Activated CD8-positive, alpha-beta memory T cell treated with anti-CD3 and anti-CD28 coated beads, Interleukin-2, amount 50 U/mL, for 1 hour (primary cell): ENCODE measurements around the gene SATB2.

ENCODE experiments used
- DNase-seq: peaks from one replicate; pipeline ENCODE4 v3.0.0-alpha.2; 2020; ENCODE audit errors: extremely low read depth

Gene SATB2

GRCh38 chr2:199325881-199326280, 131.9 kb downstream of the SATB2 start:
- no peak for DNase-seq

DNA sequence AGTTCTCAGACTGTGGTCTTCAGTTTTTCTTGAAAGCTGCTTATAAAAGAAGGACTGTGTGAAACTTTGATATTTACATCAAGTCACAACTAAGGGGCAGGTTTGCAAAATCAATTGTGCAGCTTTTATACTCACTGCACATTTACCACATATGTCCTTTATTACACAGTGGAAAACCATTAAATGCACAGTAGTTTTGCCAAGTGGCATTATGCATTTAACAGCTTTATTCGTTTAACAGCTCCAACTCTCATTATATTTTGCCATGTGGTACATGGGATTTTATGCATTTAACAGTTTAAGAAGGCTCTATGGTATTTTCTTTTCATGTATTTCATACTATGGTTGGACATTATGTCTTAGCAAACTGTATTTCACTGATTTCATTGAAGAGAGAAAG, 135.6 kb downstream of the SATB2 start:
- no peak for DNase-seq

DNA sequence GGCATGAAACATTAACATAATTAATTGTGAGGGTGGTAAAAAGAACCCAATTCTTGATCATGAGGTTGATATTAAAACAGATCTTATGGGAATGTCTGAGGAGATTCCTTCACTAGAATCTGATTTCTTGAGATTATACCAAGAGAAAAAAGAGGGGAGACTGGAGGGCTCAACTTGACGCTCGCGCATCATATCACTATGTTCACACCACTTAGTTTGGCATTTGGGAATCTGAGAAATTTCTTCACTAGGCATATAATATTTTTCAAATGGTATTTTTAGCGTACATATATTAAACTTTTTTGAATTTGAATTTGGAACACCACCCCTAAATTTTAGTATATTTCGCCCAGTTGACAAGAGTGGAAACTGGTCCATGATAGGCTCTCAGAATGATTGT, 140.1 kb downstream of the SATB2 start:
- DNase-seq: no peak

DNA sequence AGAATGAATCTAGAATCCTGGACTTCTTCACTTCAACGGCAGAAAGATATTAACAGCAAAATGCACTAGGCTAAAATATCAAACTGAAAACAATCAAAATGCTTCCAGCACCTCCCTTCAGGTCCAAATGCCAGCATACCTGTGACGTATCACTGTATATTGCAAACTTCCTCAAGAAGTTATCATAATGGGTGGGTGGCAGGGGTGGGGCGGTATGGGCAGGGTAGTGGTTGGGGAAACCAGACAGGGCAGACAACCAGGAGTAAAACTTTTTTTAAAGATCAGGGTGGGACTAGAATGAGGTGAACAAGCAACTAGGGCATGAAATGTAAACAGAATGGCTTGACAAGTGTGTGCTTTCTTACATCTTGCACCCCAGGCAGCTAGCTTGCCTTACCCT, 140.9 kb downstream of the SATB2 start:
- DNase-seq: no peak

GRCh38 chr2:199315299-199316179, 142.2 kb downstream of the SATB2 start:
- DNase-seq: no peak

DNA sequence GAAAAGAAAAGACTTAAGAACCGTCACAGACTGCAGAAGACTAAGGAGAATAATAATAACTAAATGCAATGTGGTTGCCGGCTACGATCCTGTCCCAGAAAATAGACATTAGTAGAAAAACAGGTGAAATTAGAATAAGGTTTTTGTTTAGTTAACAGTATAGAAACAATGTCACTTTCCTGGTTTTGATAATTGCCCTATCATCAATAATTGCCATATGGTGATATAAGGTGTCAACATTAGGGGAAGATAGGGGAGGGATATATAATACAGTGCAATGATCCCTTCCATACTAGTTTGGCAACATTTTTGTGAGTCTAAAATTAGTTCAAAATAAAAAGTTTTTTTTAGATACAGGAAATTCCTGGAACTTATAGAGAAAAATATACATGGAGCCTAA, 144.8 kb downstream of the SATB2 start:
- DNase-seq: no peak

- no peak for DNase-seq
Measured at GRCh38 chr2:199310771-199311585, 146.8 kb downstream of the SATB2 start.

- DNase-seq: no peak
Measured at GRCh38 chr2:199309973-199310372, 147.8 kb downstream of the SATB2 start.

DNA sequence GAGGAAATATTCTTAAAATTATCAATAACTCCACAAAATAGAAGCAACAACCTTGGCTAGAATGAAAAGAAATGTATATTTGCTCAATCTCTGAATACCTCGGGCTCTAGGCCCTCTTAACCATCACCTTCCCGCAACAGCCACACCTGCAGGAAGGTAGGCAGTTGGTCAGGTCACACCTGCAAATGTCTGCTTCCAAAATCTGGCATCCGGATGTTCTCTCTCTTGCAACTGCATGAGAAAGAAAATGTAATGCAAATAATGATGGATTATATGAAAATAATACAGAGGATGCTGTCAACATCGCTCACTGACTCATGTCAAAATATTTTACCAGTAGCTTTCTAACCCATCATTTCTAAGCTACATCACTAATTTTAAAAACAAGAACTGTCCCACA, 148.3 kb downstream of the SATB2 start:
- DNase-seq: no peak

GRCh38 chr2:199308567-199308966, 149.2 kb downstream of the SATB2 start:
- no peak for DNase-seq

- DNase-seq: no peak
Measured at GRCh38 chr2:199307461-199307860, 150.3 kb downstream of the SATB2 start.

- no peak for DNase-seq
Measured at GRCh38 chr2:199306116-199306515, 151.6 kb downstream of the SATB2 start.

DNA sequence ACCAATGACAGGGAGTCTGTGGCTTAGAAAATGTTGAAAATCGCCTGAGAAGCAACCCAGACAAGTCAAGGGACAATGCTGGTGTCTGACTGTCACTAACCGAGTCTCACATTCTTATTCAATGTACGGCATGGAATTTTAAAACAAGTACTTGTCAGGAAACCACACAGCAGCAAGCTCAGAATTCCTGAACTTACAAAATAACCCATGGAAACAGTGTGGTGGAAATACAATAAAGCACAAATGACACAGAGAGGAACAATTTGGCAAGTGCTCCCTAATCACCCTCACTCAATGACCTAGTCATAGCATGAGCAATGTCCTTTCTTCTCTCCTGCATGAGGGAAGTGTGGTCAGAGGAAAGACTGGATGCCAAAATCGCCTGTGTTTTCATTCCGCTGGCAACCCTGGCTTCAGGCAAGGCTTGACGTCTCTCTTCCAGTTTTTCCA, 154.0 kb downstream of the SATB2 start:
- DNase-seq: no peak

GRCh38 chr2:199302851-199303250, 154.9 kb downstream of the SATB2 start:
- no peak for DNase-seq

GRCh38 chr2:199288424-199288823, 169.3 kb downstream of the SATB2 start:
- no peak for DNase-seq

DNA sequence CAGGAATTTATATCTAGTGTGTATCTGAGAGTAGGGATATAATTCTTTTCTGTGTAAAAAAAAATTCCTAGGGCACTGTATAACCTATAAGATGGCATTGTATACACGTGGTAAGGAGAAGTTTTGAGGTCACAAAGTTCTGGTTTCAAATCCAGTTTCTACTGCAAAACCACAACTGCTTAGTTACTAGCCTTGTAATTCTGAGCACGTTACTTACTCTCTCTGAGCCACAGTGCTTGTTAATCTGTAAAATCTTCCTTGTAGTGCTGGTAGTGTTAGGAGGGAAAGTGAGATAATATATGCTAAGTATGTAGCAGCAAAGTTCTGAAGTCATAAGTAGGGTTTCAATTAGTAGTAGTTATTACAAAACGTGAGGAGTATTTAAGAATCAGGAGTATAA, 175.4 kb downstream of the SATB2 start:
- DNase-seq: no peak

- DNase-seq: no peak
Measured at GRCh38 chr2:199279146-199279545, 178.6 kb downstream of the SATB2 start.

DNA sequence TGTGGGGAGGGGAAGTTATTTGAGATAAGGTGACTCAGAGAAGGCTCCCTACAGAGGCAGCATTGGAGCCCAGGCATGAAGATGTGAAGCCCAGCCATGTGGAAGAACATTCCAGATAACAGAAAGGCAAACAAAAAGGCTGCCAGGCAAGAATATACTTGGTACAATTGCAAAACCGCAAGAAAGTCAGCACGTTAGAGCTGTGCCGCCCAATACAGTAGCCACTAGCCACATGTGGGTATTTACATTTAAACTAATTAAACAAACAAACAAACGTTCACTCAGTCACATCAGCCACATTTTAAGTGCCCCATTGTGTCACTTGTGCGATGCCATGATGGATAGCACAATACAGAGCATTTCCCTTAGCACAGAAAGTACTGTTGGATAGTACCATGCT, 179.6 kb downstream of the SATB2 start:
- no peak for DNase-seq

- no peak for DNase-seq
Measured at GRCh38 chr2:199273042-199273511, 184.7 kb downstream of the SATB2 start.

DNA sequence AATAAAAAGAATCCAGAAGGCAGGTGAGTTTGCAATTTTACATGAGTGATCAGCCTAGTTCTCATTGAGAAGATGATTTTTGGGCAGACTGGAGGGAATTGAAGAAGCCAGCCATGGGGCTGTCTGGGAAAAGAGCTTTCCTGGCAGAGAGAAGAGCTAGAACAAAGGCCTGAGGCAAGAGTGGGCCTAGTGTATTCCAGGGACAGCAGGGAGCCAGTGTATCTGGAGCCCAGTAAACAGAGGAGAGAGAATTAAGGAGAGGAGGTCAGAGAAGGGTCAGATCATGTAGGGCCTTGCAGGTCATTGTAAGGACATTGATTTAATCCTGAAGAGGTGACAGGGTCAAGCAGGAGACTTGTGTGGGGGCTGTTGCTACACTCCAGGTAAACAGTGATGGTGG, 195.8 kb downstream of the SATB2 start:
- no peak for DNase-seq

DNA sequence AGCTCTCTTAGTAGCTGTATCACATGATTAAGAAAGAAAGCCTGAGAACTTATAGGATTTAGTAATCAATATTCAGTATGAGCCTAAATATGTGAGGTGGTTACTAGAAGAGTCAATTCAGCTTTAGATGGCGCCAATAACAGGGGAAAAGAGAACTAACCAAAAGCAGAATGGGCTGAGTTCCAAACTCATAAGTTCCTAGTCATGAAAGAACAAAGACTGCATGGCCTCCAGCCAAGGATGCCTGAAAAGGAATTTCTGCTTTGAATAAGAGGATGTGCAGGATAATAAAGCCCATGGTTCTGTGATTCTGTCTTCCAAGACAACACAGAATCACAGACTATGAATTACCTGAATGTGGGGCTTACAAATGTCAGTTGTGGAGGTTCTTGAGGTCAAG, 196.5 kb downstream of the SATB2 start:
- no peak for DNase-seq

DNA sequence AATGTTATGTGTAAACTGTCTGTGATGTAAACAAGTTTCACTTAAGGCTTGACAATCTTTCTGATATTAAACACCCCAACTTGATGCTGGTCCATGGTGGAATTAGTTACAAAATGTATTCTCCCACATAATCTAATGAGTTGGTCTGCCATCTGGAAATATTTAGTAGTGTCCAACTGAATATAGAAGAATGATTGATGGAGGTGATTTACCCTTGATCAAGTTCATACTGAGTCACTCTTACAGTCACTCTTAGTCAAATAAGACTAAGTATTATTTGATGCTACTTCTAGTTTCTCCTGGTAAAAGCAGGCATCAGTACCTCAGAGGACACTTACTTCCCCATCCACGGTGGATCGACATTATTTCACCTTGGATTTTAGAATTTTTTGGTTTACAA, 198.1 kb downstream of the SATB2 start:
- no peak for DNase-seq

DNA sequence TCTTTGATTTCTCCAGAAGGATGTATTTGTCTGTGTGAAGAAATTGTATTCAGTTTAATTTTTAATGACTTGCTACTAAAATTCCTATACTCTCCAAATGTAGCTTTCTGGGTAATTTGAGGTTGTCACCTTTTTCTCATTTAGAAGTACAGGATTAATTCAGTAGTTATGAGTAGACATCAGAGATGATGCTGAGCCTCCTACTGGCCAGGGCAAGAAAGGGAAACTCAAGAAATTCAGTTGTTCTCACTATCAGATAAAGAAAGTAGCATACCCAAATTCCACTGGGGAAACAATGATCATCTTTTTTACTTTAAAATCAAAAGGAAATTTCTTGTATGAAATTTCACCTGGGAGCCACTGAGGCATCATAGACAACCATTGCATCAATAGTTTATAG, 199.4 kb downstream of the SATB2 start:
- DNase-seq: no peak
